ENCODE results near the gene PCDHA3.

- TF ChIP-seq FOXP2 (optimal IDR thresholded peaks at IDR 0.05; ENCODE audit: control extremely low read depth, extremely low read length, insufficient read depth) = no peak
- TF ChIP-seq EZH2 (IDR thresholded peaks at IDR 0.05) = no peak
Observed at GRCh38 chr5:140785905-140786686, 14.8 kb upstream of the PCDHA3 start, which contains the start of gene PCDHA1.

Data from SK-N-MC (cell line).